HepG2 (cell line): Measurements from ENCODE around the gene SPOCD1. TPM values are rescaled to one million over a fixed set of nuclear protein-coding genes. Genes with fewer than 3 reads are reported as not detected.
A peak's percentile ranks its signal among the peaks of the same experiment; 100 is the strongest.

Source experiments
- ATAC-seq: fragments of 200-7000 bp; cut with Tn5 transposase; 3 replicates; pipeline ENCODE4 v1.9.1; 2020; ENCODE audit warnings: mild to moderate bottlenecking, moderate library complexity
- BruUV-seq: library from RNA; stranded (reverse); fragments of 400-500 nt; replicated peaks from 2 replicates; lab custom pipeline; 2021; lab: Mats Ljungman, UMichigan
- CTCF ChIA-PET: fragments of 300-600 bp; formaldehyde crosslinking; extraction: SDS; loops from one replicate; lab custom pipeline; 2021; ENCODE audit warnings: low total read pairs, inconsistent platforms, low intra/inter-chr PET ratio; lab: Yijun Ruan, JAX
- POLR2A ChIA-PET: fragments of 350-600 bp; sonication (Branson Sonifier 250); formaldehyde crosslinking; loops from one replicate; lab custom pipeline; 2020; ENCODE audit warnings: antibody characterized with exemption, inconsistent platforms; lab: Yijun Ruan, JAX
- DNase-seq: peaks from one replicate; pipeline ENCODE4 v3.0.0-alpha.2; 2015; ENCODE audit warnings: low spot score
- FAIRE-seq: peaks from 3 replicates; lab custom pipeline; 2011; peaks lifted over from hg19 to GRCh38; lab: Jason Lieb, UNC
- H2AFZ ChIP-seq: one replicate; pipeline ENCODE4 v1.6.1; 2011; ENCODE audit warnings: low read length, inconsistent platforms
- H3K27ac ChIP-seq: fragments of 300-600 bp; 3 replicates; pipeline ENCODE4 v1.8.0; 2011; ENCODE audit warnings: mixed run types, mild to moderate bottlenecking, mixed read lengths, low read length, inconsistent platforms; ENCODE audit not compliant: insufficient read depth; ENCODE audit errors: extremely low read length
- H3K27me3 ChIP-seq, 2 experiments: fragments of 200-600 bp in 1 of 2; 2 replicates in 1 of 2; 3 replicates in 1 of 2; pipeline versions ENCODE4 v1.6.0 to v1.8.0; 2011; ENCODE audit warnings: low read length in 2 of 2, mild to moderate bottlenecking in 2 of 2, moderate library complexity in 2 of 2, inconsistent platforms in 1 of 2; ENCODE audit not compliant: insufficient read depth in 2 of 2, control insufficient read depth in 1 of 2
- H3K36me3 ChIP-seq, 2 experiments: fragments of 200-600 bp in 1 of 2; replicated peaks in 1 of 2; 2 replicates in 1 of 2; 3 replicates in 1 of 2; pipeline versions ENCODE4 v1.5.1 to v1.8.0; 2011; ENCODE audit warnings: low read length in 2 of 2, inconsistent platforms in 1 of 2; ENCODE audit not compliant: insufficient read depth in 2 of 2, control insufficient read depth in 1 of 2
- H3K4me1 ChIP-seq: 2 replicates; pipeline ENCODE4 v1.5.1; 2012; ENCODE audit warnings: low read length, inconsistent platforms; ENCODE audit not compliant: insufficient read depth
- H3K4me2 ChIP-seq: 2 replicates; pipeline ENCODE4 v1.6.0; 2011; ENCODE audit warnings: low read depth, low read length, inconsistent platforms
- H3K4me3 ChIP-seq, 3 experiments: fragments of 200-600 bp in 1 of 3; sonication (generic), shearing (Covaris generic) in 1 of 3; replicated peaks in 1 of 3; 2 replicates each; pipeline ENCODE4 v1.5.1; 2011 to 2016; ENCODE audit warnings: low read length in 3 of 3, inconsistent platforms in 2 of 3, low read depth in 2 of 3, mild to moderate bottlenecking in 2 of 3, control low read depth in 1 of 3, mixed read lengths in 1 of 3; ENCODE audit not compliant: insufficient read depth in 1 of 3
- H3K79me2 ChIP-seq: one replicate; pipeline ENCODE4 v1.6.1; 2011; ENCODE audit warnings: low read length, inconsistent platforms; ENCODE audit not compliant: insufficient read depth
- H3K9ac ChIP-seq: 2 replicates; pipeline ENCODE4 v1.6.0; 2011; ENCODE audit warnings: mild to moderate bottlenecking, low read depth, low read length, inconsistent platforms; ENCODE audit not compliant: insufficient read depth
- H3K9me3 ChIP-seq: 2 replicates; pipeline ENCODE4 v1.5.1; 2012; ENCODE audit warnings: mild to moderate bottlenecking, low read length
- H4K20me1 ChIP-seq: 2 replicates; pipeline ENCODE4 v1.6.0; 2011; ENCODE audit warnings: inconsistent platforms, mild to moderate bottlenecking, low read length, moderate library complexity; ENCODE audit not compliant: insufficient read depth
- ATF6 ChIP-seq: sonication (generic); formaldehyde crosslinking; conservative IDR thresholded peaks from 2 replicates; pipeline ENCODE4 v1.4.0; 2020; ENCODE audit warnings: missing genetic modification reagents
- CERS6 ChIP-seq: sonication (generic); formaldehyde crosslinking; IDR thresholded peaks from 2 replicates; pipeline ENCODE4 v1.5.0; 2020; ENCODE audit warnings: missing genetic modification reagents
- ETV6 ChIP-seq: sonication (generic); formaldehyde crosslinking; conservative IDR thresholded peaks from 2 replicates; pipeline ENCODE4 v1.4.0; 2020; ENCODE audit warnings: missing genetic modification reagents
- EZH2 ChIP-seq: conservative IDR thresholded peaks from 2 replicates; pipeline ENCODE4 v1.6.1; 2012; ENCODE audit warnings: mild to moderate bottlenecking, low read depth, low read length, moderate library complexity
- GLMP ChIP-seq: sonication (generic); formaldehyde crosslinking; IDR thresholded peaks from 2 replicates; pipeline ENCODE4 v1.9.0; 2021; ENCODE audit warnings: missing genetic modification reagents, mild to moderate bottlenecking, borderline replicate concordance
- IRX3 ChIP-seq: sonication (generic); formaldehyde crosslinking; IDR thresholded peaks from 2 replicates; pipeline ENCODE4 v1.8.1; 2023; ENCODE audit warnings: mild to moderate bottlenecking, low read depth, missing genetic modification reagents, borderline replicate concordance
- RFXAP ChIP-seq: sonication (generic); formaldehyde crosslinking; IDR thresholded peaks from 2 replicates; pipeline ENCODE4 v1.4.0; 2020; ENCODE audit warnings: missing genetic modification reagents, borderline replicate concordance
- SALL1 ChIP-seq: sonication (generic); formaldehyde crosslinking; IDR thresholded peaks from 2 replicates; pipeline ENCODE4 v1.8.0; 2022; ENCODE audit warnings: mild to moderate bottlenecking, missing genetic modification reagents
- STAG1 ChIP-seq: sonication (generic); formaldehyde crosslinking; IDR thresholded peaks from 2 replicates; pipeline ENCODE4 v1.4.0; 2020; ENCODE audit warnings: missing genetic modification reagents
- SYNCRIP ChIP-seq: fragments of 200-400 bp; formaldehyde crosslinking; IDR thresholded peaks from 2 replicates; pipeline ENCODE4 v1.6.1; 2018; ENCODE audit warnings: mild to moderate bottlenecking, low read depth, low read length; ENCODE audit not compliant: insufficient read depth
- TRAFD1 ChIP-seq: sonication (generic); formaldehyde crosslinking; IDR thresholded peaks from 2 replicates; pipeline ENCODE4 v1.5.1; 2020; ENCODE audit warnings: missing genetic modification reagents, mild to moderate bottlenecking, borderline replicate concordance
- ZC3H4 ChIP-seq: sonication (generic); formaldehyde crosslinking; IDR thresholded peaks from 2 replicates; pipeline ENCODE4 v1.4.0; 2020; ENCODE audit warnings: missing genetic modification reagents, borderline replicate concordance
- ZFP91 ChIP-seq: sonication (generic); formaldehyde crosslinking; IDR thresholded peaks from 2 replicates; pipeline ENCODE4 v1.9.0; 2022; ENCODE audit warnings: missing genetic modification reagents, mild to moderate bottlenecking, borderline replicate concordance
- ZNF746 ChIP-seq: sonication (generic); formaldehyde crosslinking; IDR thresholded peaks from 2 replicates; pipeline ENCODE4 v1.8.0; 2022; ENCODE audit warnings: mild to moderate bottlenecking, missing genetic modification reagents
- ZNF776 ChIP-seq: sonication (generic); formaldehyde crosslinking; IDR thresholded peaks from 2 replicates; pipeline ENCODE4 v1.4.0; 2020; ENCODE audit warnings: mild to moderate bottlenecking, missing genetic modification reagents
- ZNF879 ChIP-seq: sonication (generic); formaldehyde crosslinking; IDR thresholded peaks from 2 replicates; pipeline ENCODE4 v1.8.1; 2023; ENCODE audit warnings: missing genetic modification reagents
- WGBS: methylation state at CpG from one replicate; pipeline ENCODE4 v1.1.6; 2017; ENCODE audit warnings: low lambda C conversion rate; 5-methylcytosine and 5-hydroxymethylcytosine counted together
- in situ Hi-C: cut with HindIII; loops from 2 replicates; pipeline ENCODE4 v1.10.0; 2017; ENCODE audit warnings: low pct_unique_long_range_greater_than_20kb; ENCODE audit not compliant: extremely low pct_ligation_motif_present
- intact Hi-C: fragments of 100-400 bp; cut with micrococcal nuclease; formaldehyde crosslinking; loops from one replicate; pipeline ENCODE4 v1.10.0; 2022; ENCODE audit not compliant: unreplicated experiment
- polyA plus RNA-seq, 8 experiments: library from polyadenylated mRNA; depleted of rRNA in 3 of 8; stranded (reverse) in 7 of 8; unstranded in 1 of 8; fragments of >200 nt; fragmentation: Illumina TruSeq in 4 of 8; extraction: Trizol in 4 of 8; gene quantifications; 2 replicates each; pipeline versions ENCODE4 v1.2.1 to v1.2.3, GENCODE V29; 2011 to 2016; ENCODE audit warnings: low read depth in 4 of 8, missing spikeins in 1 of 8, mixed read lengths in 1 of 8; ENCODE audit not compliant: insufficient read depth in 1 of 8
- total RNA-seq, 5 experiments: library from RNA; depleted of rRNA; stranded (reverse); fragments of >200 nt; fragmentation: Illumina TruSeq; extraction: Trizol; gene quantifications; 2 replicates each; pipeline ENCODE4 v1.2.3, GENCODE V29; 2016; ENCODE audit warnings: low read depth in 1 of 5

SPOCD1 gene
- total and polyA plus RNA-seq, 2 of the 13 experiments (the other 11 are each of a cell fraction or from before 2014, with no cell fraction given) = 0.24 to 0.29 TPM

- Histone ChIP-seq H2AFZ (no peak overlapping the region), H3K9ac (peak overlapping the region; percentile 3; the same call in 1 of the 2 replicates), H3K9me3 (no peaks in the 10 kb centered on the region), H3K27me3 (peaks cover 5 to 21% of the 10 kb centered on the region in 2 experiments; a peak in 4 of 5 replicates), H3K4me1 (peaks cover 47% of the 10 kb centered on the region), H4K20me1 (no peaks in the 10 kb centered on the region), H3K79me2 (no peaks in the 10 kb centered on the region), H3K4me3 (peak overlapping the region in 1 of 3 experiments; percentile 31; a peak in 1 of 6 replicates), H3K4me2 (peak overlapping the region; percentile 51), H3K27ac (no peak overlapping the region), H3K36me3 (no peaks in the 10 kb centered on the region)
- WGBS = no CpG with 5 or more reads among the region's 8 CpGs
- ATAC-seq (peak; percentile 57), FAIRE-seq (no peak), DNase-seq (no peak)
- BruUV-seq = no TSS peak
- POLR2A ChIA-PET = no interaction called here
- CTCF ChIA-PET = no interaction called here
- in situ Hi-C loops = no loop called here
- TF ChIP-seq RFXAP (CRISPR knock-in tag) (no peak), ATF6 (CRISPR knock-in tag) (no peak), ZC3H4 (CRISPR knock-in tag) (no peak), ZNF776 (no peak), EZH2 (no peak), ZNF746 (CRISPR knock-in tag) (no peak), STAG1 (CRISPR knock-in tag) (no peak), SYNCRIP (no peak), ZNF879 (no peak), TRAFD1 (CRISPR knock-in tag) (no peak), GLMP (CRISPR knock-in tag) (no peak), ETV6 (no peak), IRX3 (CRISPR knock-in tag) (no peak), ZFP91 (CRISPR knock-in tag) (0 out of 2 replicates have a peak, but pooled peaks have one; percentile 24), CERS6 (CRISPR knock-in tag) (no peak), SALL1 (CRISPR knock-in tag) (peak; percentile 34; the same call in 1 of the 2 replicates)
- intact Hi-C loops = no loop called here
Measured at GRCh38 chr1:31830511-31830910, 14.7 kb upstream of the SPOCD1 start.
